Activated gamma-delta T cell treated with Interleukin-2 at 50 U/mL for 16 hours (primary cell): ENCODE measurements around the gene PCED1B.
A peak's percentile ranks its signal among the peaks of the same experiment; 100 is the strongest.
"Not testable (repeated sequence)": the region's sequence is repeated elsewhere in the genome, so short reads cannot be mapped to it uniquely, and the experiment has no call there.

Experiments used
- DNase-seq: peaks from one replicate; pipeline ENCODE4 v3.0.0-alpha.2; 2020

The PCED1B gene

DNA sequence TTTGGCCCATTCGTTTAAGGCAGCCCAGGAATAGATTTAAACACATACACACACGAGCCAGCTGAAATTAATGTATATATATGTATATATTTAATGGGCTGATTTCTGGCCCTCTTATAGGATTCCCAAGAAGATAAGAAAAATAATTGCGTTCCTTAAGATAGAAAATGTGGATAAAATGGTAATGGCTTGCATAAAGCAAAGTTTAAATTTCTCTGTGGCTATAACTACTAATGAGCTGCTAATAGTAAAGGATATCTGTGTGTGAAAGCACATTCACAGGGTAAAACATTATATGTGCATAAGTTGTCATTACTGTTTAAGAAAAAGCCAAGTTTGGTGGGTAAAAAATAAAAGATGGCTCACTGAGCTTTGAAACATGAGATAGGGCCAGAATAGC, 134.0 kb downstream of the PCED1B start:
- DNase-seq = no peak

DNA sequence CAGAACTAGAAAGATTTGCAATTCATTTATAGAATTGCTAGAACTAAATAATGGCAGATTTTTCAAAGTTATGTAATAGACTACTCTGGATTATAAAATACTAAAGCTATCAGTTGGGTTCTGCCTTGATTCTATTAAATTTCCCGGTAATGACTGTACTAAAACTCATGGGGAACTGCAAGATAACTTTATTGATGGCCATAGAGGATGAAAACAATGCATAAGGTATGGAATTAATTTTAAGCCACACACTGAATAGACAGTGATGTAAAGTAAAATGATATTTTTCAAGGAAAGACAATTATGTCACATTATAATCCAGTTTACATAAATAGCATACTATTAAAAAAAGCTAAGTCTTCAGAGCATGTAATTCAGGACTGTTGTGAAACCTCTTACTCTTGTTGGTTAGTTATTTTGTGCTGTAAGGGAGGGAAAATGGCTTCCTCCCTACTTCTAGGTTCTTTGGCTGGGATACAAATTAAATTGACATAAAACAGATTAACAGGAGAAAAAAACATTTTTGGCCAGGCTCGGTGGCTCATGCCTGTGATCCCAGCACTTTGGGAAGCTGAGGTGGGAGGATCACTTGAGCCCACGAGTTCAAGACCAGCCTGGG, 134.7 kb downstream of the PCED1B start:
- no peak for DNase-seq

DNA sequence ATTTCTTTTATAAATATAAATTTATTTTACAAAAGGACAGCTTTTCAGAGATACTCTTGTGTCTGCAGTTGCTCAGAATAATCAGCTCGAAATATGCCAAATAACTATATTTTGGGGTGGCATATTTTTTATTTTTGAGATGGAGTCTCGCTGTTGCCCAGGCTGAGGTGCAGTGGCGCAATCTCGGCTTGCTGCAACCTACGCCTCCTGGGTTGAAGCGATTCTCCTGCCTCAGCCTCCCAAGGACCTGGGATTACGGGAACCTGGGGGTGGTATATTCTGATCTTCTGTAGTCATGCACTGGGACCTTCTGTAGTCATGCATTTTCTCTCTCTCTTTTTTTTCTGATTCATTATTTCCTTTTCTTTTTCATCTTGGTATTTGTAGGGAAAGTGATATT, 135.3 kb downstream of the PCED1B start:
- DNase-seq = no peak

DNA sequence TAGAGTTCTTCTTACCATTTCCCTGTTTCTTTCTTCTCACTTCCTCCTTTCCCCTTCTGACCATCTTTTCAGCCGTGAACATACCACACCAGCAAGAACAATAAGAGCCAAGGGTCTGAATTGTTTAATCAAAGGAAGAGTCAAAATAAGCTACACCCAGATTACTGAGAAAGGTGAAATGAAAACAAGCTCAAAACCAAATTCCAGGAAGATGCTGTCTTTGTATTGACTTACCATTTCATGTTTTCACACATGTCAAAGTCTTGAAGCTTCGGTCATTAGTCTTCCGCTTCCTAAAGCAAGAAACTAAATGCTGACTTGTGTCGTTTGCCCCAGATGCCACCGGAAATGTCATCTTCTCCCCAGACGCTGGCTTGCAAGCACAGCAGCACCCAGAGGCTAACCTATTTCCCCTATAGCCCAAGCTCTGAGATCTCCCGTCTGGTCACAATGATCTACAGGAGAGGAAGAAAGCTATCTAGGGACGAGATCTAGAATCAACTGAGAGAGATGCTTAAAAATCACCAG, 136.8 kb downstream of the PCED1B start:
- peak; percentile 73 for DNase-seq

DNA sequence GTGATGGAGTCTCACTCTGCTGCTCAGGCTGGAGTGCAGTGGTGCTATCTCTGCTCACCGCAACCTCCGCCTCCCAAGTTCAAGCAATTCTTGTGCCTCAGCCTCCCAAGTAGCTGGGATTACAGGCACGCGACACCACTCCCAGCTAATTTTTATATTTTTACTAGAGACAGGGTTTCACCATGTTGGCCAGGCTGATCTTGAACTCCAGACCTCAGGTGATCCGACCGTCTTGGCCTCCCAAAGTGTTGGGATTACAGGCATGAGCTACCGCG, 138.1 kb downstream of the PCED1B start:
- DNase-seq = not testable (repeated sequence)

DNA sequence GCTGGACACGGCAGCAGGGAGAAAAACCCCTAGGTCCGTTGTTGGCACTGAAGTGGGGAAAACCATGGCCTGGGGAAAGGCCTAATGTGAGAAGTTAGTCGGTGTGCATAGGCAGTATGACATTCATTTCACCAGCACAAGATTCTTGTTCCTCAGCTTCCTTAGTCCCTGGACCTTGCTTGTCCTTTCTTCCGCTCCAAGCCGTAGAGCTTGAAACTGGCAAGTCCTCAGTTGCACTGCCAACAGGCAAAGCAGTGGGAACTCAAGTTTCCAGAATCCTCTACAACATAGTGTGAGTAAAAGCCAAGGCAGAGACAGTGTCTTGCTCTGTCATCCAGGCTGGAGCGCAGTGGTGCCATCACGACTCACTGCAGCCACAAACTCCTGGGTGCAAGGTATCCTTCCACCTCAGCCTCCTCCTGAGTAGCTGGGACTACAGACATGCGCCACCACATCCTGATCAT, 138.8 kb downstream of the PCED1B start:
- peak; percentile 24 for DNase-seq

DNA sequence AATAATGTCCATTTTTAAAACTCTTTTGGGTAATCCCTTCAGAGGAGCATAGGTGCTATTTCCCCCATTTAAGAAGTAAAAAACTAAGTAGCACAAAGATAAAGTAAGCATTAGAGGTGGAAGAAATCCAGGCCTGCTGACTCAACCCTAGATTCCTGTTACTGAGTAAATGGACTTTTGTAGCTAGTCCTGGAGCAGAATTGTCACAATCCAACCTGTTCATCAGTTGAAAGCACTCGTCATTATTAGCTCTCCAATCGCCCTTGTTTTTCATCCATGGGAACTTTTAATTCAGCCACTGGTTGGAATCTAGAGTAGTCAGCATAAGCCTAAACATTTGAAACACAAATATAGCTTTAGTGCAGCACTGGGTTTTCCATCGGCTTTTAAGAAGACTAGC, 139.8 kb downstream of the PCED1B start:
- DNase-seq = no peak

DNA sequence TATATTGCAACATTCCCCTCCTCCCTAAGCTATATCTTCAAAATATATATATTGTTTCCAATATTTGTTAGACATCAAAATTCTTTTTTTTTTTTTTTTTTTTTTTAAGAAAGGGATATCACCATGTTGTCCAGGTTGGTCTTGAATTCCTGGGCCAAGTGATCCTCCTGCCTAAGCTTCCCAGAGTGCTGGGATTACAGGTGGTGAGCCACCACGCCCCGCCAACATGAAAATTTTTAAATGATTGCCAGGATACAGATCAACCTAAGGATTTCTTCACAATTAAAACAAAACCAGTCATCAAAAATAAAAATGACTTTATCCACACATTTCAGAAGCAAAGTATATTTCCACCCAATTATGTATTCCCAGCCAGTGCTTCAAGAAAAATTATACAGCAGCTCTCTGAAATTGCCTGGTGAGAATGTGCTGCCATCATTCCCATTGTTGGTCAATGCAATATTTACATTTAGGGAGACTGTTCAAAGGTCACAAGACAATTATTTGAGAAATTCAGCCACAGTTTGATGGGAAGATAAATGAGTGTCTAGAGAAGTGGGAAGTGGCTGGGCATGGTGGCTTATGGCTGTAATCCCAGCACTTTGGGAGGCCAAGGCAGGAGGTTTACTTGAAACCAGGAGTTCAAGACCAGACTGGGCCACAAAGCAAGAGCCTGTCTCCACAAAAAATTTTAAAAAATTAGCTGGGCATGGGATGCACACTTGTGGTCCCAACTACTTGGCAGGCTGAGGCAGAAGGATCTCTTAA, 142.0 kb downstream of the PCED1B start:
- DNase-seq = no peak

DNA sequence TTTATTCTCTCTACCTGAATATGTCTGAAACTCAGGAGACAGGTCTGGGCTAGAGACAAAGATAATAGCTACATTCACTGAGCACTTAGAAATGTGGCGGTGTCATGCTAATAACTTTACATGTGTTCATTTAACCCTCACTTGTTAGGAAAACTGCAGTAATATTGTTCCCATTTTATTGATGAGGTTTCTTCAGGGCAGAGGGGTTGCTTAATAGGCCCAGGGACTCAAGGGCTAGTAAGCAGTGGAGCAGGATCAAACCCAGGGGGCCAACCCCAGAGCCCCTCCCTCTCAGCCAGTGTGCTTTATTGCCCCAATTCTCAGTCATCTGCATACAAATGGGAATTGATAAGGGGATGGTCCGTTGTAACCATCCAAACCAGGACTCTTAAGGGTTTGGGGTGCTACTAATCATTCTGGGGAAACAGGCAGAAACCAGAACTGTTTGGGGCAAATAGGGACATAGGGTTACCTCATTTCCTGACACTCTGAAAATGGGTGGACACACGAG, 143.2 kb downstream of the PCED1B start:
- DNase-seq = no peak

DNA sequence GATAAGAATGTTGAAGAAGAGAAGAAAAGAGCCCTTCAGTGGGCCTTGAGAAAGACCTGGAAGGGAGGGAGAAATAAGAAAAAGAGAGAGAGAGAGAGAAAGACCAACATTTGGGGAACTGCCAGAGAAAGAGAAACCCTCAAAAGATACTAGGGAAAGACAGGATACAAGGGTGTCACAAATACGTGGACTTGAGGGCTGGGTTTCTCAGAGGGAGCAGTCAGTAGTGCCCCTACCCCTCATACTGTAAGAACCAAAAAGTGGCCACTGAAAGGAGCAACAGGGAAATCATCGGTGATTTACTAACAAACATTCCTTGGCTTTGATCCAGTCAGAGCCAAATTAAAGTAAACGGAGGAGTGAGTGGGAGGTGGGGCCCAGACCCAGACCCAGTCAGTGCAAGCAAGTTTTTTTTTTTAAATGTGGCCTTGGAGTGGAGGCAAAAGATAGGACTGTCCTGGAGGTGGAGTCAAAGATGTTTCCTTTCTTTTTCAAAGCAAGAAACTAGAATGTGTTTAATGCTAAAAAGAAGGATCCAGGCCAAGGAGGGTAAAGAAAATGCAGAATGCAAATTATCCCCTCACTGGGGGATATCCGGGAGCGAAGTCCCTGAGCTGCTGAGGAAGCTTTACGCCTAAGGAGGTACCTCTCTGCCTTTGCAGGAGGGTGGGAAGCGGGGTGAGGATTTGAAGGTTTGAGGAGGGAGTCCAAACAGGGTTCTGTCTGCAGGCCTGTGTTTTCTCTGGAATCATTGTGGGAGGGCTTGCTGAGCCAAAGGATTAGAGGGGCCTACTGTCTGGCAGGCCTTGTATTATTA, 143.8 kb downstream of the PCED1B start:
- DNase-seq = no peak

DNA sequence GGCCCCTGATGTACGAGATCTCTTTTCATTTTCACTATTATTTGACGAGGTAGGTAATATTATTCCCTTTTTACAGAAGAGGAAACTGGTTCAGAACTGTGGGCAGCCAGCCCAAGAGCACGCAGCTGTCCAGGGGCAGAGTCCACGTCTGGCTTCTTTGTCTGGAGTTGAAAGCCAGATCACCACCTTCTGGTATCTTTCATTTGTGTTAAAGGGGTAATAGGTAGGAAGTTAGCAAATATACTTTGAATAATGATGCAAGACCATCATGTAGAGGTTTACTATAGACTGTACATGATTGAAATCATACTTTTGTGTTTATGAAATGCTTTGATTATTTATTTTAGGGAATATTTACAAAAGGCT, 144.4 kb downstream of the PCED1B start:
- no peak for DNase-seq

DNA sequence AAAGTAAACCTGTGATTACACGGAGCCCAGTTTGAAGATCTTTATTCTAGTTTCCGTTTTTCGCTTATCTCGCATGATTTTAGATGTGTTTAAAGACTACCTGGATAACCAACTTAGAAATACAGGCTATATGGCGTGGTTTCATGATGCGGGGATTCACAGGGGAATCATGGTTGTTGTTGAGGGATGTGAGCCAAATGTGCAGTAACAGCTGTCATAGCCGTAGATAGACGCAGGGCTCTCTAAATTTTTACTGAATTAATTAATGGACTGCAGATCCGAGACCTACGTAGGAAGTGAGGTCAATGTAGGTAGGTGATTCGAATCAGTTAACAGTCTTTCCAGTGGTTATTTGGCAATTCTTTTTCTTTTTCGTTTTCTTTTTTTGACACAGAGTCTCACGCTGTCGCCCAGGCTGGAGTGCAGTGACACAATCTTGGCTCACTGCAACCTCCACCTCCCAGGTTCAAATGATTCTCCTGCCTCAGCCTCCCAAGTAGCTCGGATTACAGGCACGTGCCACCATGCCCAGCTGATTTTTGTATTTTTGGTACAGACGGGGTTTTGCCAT, 145.2 kb downstream of the PCED1B start:
- no peak for DNase-seq

DNA sequence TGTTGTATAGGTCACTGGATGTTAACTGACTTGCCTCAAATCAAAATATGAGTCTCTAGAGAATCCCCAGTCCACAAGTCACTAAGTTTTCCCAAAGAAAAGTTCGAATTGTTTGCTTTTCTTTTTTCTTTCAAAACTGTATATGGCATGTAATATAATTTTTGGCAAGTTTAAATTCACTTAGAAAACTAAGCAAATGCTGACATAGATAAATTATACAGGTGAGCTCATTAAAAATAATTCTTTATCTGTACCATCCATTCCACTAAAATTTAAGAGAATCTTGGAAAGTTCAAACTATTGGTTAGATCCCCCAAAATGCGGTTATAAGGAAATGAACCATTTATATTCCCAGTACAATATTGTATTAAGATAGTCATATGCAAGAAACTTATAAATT, 145.9 kb downstream of the PCED1B start:
- DNase-seq = no peak

DNA sequence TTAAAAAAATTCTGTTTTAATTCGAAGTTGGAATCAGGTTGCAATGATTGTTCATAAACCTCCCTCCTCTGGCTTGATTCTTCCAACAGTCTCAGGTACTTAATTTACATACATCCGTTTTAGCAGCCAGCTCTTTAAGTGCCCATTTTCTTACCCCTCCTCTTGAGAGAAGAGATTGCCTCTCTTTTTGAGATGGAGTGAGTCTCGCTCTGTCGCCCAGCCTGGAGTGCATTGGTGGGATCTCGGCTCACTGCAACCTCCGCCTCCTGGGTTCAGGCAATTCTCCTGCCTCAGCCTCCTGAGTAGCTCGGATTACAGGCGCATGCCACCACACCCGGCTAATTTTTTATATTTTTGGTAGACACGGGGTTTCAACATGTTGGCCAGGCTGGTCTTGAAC, 146.8 kb downstream of the PCED1B start:
- DNase-seq = no peak

DNA sequence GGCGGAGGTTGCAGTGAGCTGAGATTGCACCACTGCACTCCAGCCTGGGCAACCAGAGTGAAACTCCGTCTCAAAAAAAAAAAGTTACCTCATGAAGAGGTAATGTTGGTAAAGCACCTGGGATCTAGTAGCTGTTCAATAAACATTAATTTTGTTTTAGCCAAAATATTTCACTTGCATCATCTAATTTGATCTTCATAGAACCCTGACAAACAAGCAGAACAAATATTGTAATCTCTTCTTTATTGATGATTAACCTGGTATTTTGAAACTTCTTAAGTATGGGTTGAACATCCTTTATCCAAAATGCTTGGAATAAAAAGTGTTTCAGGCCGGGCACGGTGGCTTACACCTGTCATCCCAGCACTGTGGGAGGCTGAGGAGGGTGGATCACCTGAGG, 149.4 kb downstream of the PCED1B start:
- no peak for DNase-seq

DNA sequence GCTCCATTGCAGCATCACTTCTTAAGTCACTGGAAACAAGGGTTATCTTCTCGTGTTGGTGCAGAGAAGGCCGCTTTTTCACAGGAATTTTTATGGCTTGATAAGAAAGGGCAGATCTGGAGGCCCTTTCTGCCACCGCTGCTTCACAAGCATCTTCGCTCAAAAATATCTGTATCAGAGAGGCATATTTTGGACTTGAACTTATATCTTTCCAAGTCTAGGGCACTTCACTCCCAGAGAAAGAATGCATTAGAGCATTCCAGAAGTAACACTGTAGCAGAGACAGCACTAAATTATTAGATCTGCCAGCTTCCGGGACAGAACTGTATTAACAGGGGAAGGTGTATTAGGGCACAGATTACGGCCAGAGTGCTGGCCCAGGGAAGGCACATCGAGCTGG, 152.0 kb downstream of the PCED1B start:
- no peak for DNase-seq

DNA sequence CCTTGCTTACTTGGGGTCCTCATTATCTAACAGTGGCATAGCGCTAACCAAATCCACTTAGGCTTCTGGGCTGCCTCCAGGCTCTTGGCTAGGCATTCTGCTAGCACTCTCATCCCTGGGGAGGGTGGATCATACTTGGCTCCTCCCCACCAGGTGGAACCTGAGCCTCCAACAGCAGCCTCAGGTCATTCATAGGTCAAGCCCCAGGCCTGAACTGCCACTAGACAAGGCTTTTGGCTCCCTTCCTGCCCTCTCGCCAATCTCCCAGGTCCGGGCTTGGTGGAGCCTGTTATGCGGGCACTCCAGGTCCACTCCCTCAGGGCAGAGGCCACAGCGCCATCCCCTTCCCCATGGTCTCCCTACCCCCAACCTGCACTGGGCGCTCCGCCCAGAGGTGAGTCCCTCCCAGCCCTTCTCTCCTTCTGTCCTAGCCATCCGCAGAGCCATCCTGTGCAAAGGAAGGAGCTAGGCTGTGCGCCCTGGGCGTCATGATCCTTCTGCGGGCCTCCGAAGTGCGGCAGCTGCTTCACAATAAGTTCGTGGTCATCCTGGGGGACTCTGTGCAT, 155.2 kb downstream of the PCED1B start:
- DNase-seq = no peak

DNA sequence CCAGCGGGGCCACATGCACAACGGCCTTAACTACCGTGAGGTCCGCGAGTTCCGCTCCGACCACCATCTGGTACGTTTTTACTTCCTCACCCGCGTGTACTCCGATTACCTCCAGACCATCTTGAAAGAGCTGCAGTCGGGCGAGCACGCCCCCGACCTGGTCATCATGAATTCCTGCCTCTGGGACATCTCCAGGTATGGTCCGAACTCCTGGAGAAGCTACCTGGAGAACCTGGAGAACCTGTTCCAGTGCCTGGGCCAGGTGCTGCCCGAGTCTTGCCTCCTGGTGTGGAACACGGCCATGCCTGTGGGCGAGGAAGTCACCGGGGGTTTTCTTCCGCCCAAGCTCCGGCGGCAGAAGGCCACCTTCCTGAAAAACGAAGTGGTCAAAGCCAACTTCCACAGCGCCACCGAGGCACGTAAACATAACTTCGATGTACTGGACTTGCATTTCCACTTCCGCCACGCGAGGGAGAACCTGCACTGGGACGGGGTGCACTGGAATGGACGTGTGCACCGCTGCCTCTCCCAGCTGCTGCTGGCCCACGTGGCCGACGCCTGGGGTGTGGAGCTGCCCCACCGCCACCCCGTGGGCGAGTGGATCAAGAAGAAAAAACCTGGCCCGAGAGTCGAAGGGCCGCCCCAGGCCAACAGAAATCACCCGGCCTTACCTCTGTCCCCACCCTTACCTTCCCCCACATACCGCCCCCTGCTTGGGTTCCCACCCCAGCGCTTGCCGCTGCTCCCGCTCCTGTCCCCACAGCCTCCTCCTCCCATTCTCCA, 156.0 kb downstream of the PCED1B start:
- DNase-seq = no peak

DNA sequence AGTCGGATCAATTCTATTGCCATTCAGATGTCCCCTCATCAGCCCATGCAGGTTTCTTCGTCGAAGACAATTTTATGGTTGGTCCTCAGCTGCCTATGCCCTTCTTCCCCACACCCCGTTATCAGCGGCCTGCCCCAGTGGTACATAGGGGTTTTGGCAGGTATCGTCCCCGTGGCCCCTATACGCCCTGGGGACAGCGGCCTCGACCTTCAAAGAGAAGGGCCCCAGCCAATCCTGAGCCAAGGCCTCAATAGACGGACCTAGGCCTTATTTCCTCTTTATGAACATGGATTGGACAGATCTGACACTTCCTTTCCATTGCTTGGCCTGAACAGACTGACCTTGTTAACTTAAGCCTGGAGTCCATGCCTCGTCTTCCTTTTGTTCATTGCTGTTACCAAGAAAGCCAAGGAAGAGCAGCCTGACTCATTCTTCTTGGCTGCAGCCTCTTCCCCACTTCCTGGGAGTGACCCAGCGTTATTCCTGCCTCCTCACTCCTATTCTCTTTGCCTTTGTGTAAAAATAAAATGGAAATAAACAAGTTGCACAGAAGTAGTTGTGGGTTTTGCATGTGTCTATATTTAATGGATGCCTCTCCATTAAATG, 156.8 kb downstream of the PCED1B start:
- DNase-seq = no peak

DNA sequence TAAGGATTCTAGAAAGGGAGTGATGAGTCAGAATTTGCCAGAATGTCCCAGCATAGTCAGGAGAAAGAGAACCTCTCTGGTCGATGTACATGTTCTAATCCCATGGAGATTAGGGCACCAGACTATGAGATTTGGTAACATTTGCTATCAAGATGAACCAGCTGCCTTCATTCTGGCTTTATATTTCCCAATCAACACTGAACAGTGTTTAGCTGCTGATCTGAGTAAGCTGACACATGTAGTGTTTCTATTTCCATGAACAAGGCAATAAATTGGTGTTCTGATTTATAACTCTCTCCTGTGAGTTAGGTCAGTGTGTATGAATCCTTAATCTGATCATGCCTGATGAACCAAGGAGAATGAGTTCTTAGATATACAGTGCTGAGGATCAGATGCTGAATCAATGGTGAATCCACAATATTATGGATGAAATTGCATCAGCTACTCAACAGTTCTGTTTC, 158.4 kb downstream of the PCED1B start:
- DNase-seq = no peak

DNA sequence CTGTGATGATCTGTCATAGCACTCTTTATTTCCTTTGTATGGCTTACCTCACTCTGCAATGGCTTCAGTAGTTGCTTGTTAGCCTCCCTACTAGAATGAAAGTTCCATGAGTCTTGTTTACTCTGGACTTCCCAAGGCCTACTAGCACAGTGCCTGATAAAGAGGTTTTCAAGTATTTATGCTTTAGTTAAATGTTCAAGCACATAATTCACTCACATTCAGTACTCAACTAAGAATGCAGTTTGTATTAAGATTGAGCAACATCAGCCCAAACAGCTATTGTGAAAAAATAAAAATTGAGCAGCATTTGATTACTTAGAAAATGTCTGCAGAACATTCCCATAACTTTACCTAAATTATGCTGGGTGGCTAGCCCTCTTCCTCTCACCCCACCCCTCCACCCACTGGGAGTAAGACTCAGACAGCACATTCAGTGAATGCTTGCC, 159.3 kb downstream of the PCED1B start:
- DNase-seq = no peak

DNA sequence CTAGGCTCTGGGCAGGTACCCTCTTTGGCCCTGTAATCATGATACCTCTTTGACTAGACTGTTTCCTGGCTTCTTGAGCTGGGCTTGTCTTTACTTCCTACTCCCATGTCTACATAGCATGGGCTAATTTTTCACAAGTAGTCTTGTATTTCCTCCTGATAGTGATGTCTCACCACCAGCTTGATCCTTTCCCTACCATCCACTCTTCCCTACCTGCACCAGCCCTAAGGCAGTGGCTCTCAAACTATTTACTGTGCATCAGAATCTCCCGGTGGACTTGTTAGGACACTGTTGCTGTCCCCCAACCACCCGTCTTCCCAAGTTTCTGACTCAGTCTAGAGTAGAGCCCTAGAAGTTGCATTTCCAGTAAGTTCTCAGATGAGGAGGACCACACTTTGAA, 163.0 kb downstream of the PCED1B start:
- DNase-seq = no peak
